Panc1 (cell line): ENCODE data around the gene PFKL. TPM values are rescaled to one million over a fixed set of nuclear protein-coding genes. Genes with fewer than 3 reads are reported as not detected.

Experiments used
- ATAC-seq: fragments of 200-7000 bp; cut with Tn5 transposase; 2 replicates; pipeline ENCODE4 v1.9.1; 2020; ENCODE audit warnings: mild to moderate bottlenecking, moderate library complexity
- BruUV-seq: library from RNA; stranded (reverse); fragments of 400-500 nt; replicated peaks from 2 replicates; lab custom pipeline; 2021; lab: Mats Ljungman, UMichigan
- CTCF ChIA-PET: fragments of 300-600 bp; sonication (Branson Sonifier 250); formaldehyde crosslinking; loops from one replicate; lab custom pipeline; 2022; ENCODE audit warnings: antibody characterized with exemption; lab: Charles Lee
- POLR2A ChIA-PET: fragments of 300-600 bp; sonication (Branson Sonifier 250); formaldehyde crosslinking; loops from one replicate; lab custom pipeline; 2022; ENCODE audit warnings: antibody characterized with exemption; lab: Charles Lee
- DNase-seq: peaks from one replicate; pipeline ENCODE4 v3.0.0-alpha.2; 2010; ENCODE audit warnings: low read depth, low spot score
- H3K27ac ChIP-seq: 2 replicates; pipeline ENCODE4 v1.5.1; 2011; ENCODE audit warnings: mild to moderate bottlenecking, low read length, inconsistent platforms
- H3K27me3 ChIP-seq: fragments of 200-500 bp; sonication (Bioruptor generic); 2 replicates; pipeline ENCODE4 v1.6.0; 2014; ENCODE audit warnings: low read length, inconsistent platforms; ENCODE audit not compliant: control insufficient read depth, insufficient read depth
- H3K36me3 ChIP-seq: fragments of 200-500 bp; sonication (Bioruptor generic); 2 replicates; pipeline ENCODE4 v1.5.1; 2014; ENCODE audit warnings: inconsistent platforms, mild to moderate bottlenecking, low read length, moderate library complexity; ENCODE audit not compliant: control insufficient read depth, insufficient read depth
- H3K4me1 ChIP-seq: 2 replicates; pipeline ENCODE4 v1.5.1; 2011; ENCODE audit warnings: inconsistent platforms, mild to moderate bottlenecking, low read length, moderate library complexity; ENCODE audit not compliant: control insufficient read depth, insufficient read depth
- H3K4me3 ChIP-seq, 2 experiments: 2 replicates each; pipeline ENCODE4 v1.5.1; 2011 to 2012; ENCODE audit warnings: low read depth in 2 of 2, low read length in 2 of 2, mild to moderate bottlenecking in 2 of 2, inconsistent platforms in 1 of 2, moderate library complexity in 1 of 2
- H3K9me3 ChIP-seq: fragments of 200-500 bp; sonication (Bioruptor generic); 2 replicates; pipeline ENCODE4 v1.5.1; 2014; ENCODE audit warnings: low read depth, mild to moderate bottlenecking, inconsistent platforms, low read length, moderate library complexity; ENCODE audit not compliant: control insufficient read depth, insufficient read depth
- CTCF ChIP-seq: fragments of 450-650 bp; IDR thresholded peaks from 2 replicates; pipeline ENCODE4 v1.5.1; 2017; ENCODE audit warnings: mild to moderate bottlenecking
- POLR2AphosphoS5 ChIP-seq: IDR thresholded peaks from 2 replicates; pipeline ENCODE4 v1.6.1; 2012; ENCODE audit warnings: mild to moderate bottlenecking, low read depth, low read length, moderate library complexity
- REST ChIP-seq, 2 experiments: IDR thresholded peaks; 2 replicates each; pipeline ENCODE4 v1.6.1; 2011 to 2012; ENCODE audit warnings: low read depth in 2 of 2, control low read depth in 1 of 2, low read length in 1 of 2, mild to moderate bottlenecking in 1 of 2, moderate library complexity in 1 of 2; ENCODE audit not compliant: insufficient read depth in 1 of 2
- SIN3A ChIP-seq: IDR thresholded peaks from 2 replicates; pipeline ENCODE4 v1.6.1; 2012; ENCODE audit warnings: low read depth, mild to moderate bottlenecking, low read length, moderate library complexity, borderline replicate concordance; ENCODE audit not compliant: insufficient read depth
- TCF7L2 ChIP-seq: IDR thresholded peaks from 2 replicates; pipeline ENCODE4 v1.6.1; 2011; ENCODE audit warnings: mild to moderate bottlenecking, low read depth, low read length, inconsistent platforms
- in situ Hi-C: cut with HindIII; loops from 2 replicates; pipeline ENCODE4 v1.10.0; 2016; ENCODE audit warnings: low sequenced_read_pairs, low pct_unique_long_range_greater_than_20kb
- intact Hi-C: fragments of 100-400 bp; cut with micrococcal nuclease; formaldehyde crosslinking; loops from one replicate; pipeline ENCODE4 v1.10.0; 2022; ENCODE audit not compliant: unreplicated experiment
- total RNA-seq: library from RNA; stranded (reverse); gene quantifications from one replicate; pipeline ENCODE4 v1.2.1, GENCODE V29; 2021; ENCODE audit not compliant: unreplicated experiment

PFKL gene
- total RNA-seq, 1 experiment from 2014 or later, result 70.1 TPM

GRCh38 chr21:44370027-44370735 is 70.3 kb downstream of the PFKL start:
- ATAC-seq (peak; percentile 48; the same call in 1 of the 2 replicates), DNase-seq (no peak)
- BruUV-seq, result no TSS peak
- no peaks in the 10 kb centered on the region for H3K9me3 ChIP-seq
- H3K27ac ChIP-seq, result no peak overlapping the region
- no peak overlapping the region for H3K4me3 ChIP-seq
- no peak for TF ChIP-seq POLR2AphosphoS5
- no peak for TF ChIP-seq CTCF
- no peak for TF ChIP-seq SIN3A
- TF ChIP-seq TCF7L2, result no peak
- no peak for TF ChIP-seq REST (IDR thresholded peaks at IDR 0.05; ENCODE audit: insufficient read depth in 1 of 2, low read depth in 2 of 2, low read length in 1 of 2)
- intact Hi-C loops, result no loop called here
- POLR2A ChIA-PET, result no interaction called here
- in situ Hi-C loops, result no loop called here
- no peaks in the 10 kb centered on the region for H3K4me1 ChIP-seq
- H3K36me3 ChIP-seq, result no peaks in the 10 kb centered on the region
- CTCF ChIA-PET, result no interaction called here
- no peaks in the 10 kb centered on the region for H3K27me3 ChIP-seq

GRCh38 chr21:44370786-44371410 is 71.0 kb downstream of the PFKL start:
- ATAC-seq (no peak), DNase-seq (no peak)
- intact Hi-C loops, result no loop called here
- in situ Hi-C loops, result no loop called here
- Histone ChIP-seq H3K27ac (no peak overlapping the region), H3K4me1 (no peaks in the 10 kb centered on the region), H3K4me3 (no peak overlapping the region), H3K9me3 (no peaks in the 10 kb centered on the region), H3K36me3 (no peaks in the 10 kb centered on the region), H3K27me3 (no peaks in the 10 kb centered on the region)
- no peak for TF ChIP-seq REST (IDR thresholded peaks at IDR 0.05; ENCODE audit: insufficient read depth in 1 of 2, low read depth in 2 of 2, low read length in 1 of 2)
- TF ChIP-seq CTCF, result no peak
- no peak for TF ChIP-seq TCF7L2
- no peak for TF ChIP-seq POLR2AphosphoS5
- TF ChIP-seq SIN3A, result no peak
- BruUV-seq, result no TSS peak
- ChIA-PET POLR2A (no interaction called here), CTCF (no interaction called here)
